ENCODE measurements around the gene ZDHHC24. TPM values are rescaled to one million over a fixed set of nuclear protein-coding genes. Genes with fewer than 3 reads are reported as not detected.

ZDHHC24 gene
- total RNA-seq, 1 experiment from 2014 or later: 19.4 TPM

GRCh38 chr11:66568124-66568916 is 22.5 kb upstream of the ZDHHC24 start, which contains the start of gene CTSF:
TSS of gene CTSF (minus strand) at chr11:66568606. CDS start at chr11:66568486, 120 bp downstream.
- Histone ChIP-seq H4K20me1 (ENCODE audit: insufficient read depth) (no peaks in the 10 kb centered on the region), H3K4me3 (peak within 1 kb of the TSS; percentile 56; the same call in 1 of the 2 replicates), H3K9me2 (ENCODE audit: insufficient read depth) (no peaks in the 10 kb centered on the region), H3K79me2 (ENCODE audit: low read depth) (no peaks in the 10 kb centered on the region), H3K4me1 (replicated peaks; ENCODE audit: insufficient read depth) (peaks cover 5% of the 10 kb centered on the region; the same call in 1 of the 2 replicates), H3K9me3 (ENCODE audit: insufficient read depth, low read depth) (no peaks in the 10 kb centered on the region), H3F3A (ENCODE audit: insufficient read depth, low read depth) (no peaks in the 10 kb centered on the region), H3K4me2 (peak within 1 kb of the TSS; percentile 66), H2AFZ (peak within 1 kb of the TSS; percentile 64), H3K27me3 (ENCODE audit: insufficient read depth, low read depth) (peaks cover 21% of the 10 kb centered on the region), H3K27ac (no peak within 1 kb of the TSS), H3K36me3 (ENCODE audit: low read depth) (no peaks in the 10 kb centered on the region)
- intact Hi-C loops (cut with micrococcal nuclease; ENCODE audit: unreplicated experiment): loop anchor here (2.0 kb wide), 1 partner anchor 22 kb away; the partner anchor contains the start of genes ACTN3 and ZDHHC24
- TF ChIP-seq EZH2 (IDR thresholded peaks at IDR 0.05; ENCODE audit: low read depth): no peak
- TF ChIP-seq CTCF (conservative IDR thresholded peaks at IDR 0.05): no peak
- CTCF ChIA-PET: no interaction called here
- no TSS peak for BruUV-seq (replicated peaks)
- POLR2A ChIA-PET (ENCODE audit: unreplicated experiment): interaction anchor here (0.5 to 0.9 kb wide), 4 partner anchors 22 to 279 kb away, joined by 3 to 9 read pairs (median 5); partner anchors contain the start of genes RBM14, YIF1A and ZDHHC24
- DNase-seq: peak; percentile 61 to 84

- H4K20me1 ChIP-seq (ENCODE audit: insufficient read depth): no peaks in the 10 kb centered on the region
- no peak overlapping the region for H3K27ac ChIP-seq
- no peaks in the 10 kb centered on the region for H3F3A ChIP-seq (ENCODE audit: insufficient read depth, low read depth)
- H3K9me2 ChIP-seq (ENCODE audit: insufficient read depth): no peaks in the 10 kb centered on the region
- peaks cover 5% of the 10 kb centered on the region; the same call in 1 of the 2 replicates for H3K4me1 ChIP-seq (replicated peaks; ENCODE audit: insufficient read depth)
- no peaks in the 10 kb centered on the region for H3K9me3 ChIP-seq (ENCODE audit: insufficient read depth, low read depth)
- TSS peak; percentile 21 for BruUV-seq (replicated peaks)
- no peaks in the 10 kb centered on the region for H3K79me2 ChIP-seq (ENCODE audit: low read depth)
- intact Hi-C loops (cut with micrococcal nuclease; ENCODE audit: unreplicated experiment): loop anchor here (2.0 kb wide), 1 partner anchor 21 kb away; the partner anchor contains the start of genes ACTN3 and ZDHHC24
- no peaks in the 10 kb centered on the region for H3K36me3 ChIP-seq (ENCODE audit: low read depth)
- ChIA-PET POLR2A (ENCODE audit: unreplicated experiment) (no interaction called here), CTCF (no interaction called here)
- peak overlapping the region; percentile 64; the same call in 1 of the 2 replicates for H2AFZ ChIP-seq
- TF ChIP-seq EZH2 (IDR thresholded peaks at IDR 0.05; ENCODE audit: low read depth) (no peak), CTCF (conservative IDR thresholded peaks at IDR 0.05) (no peak)
- peak overlapping the region; percentile 66 for H3K4me2 ChIP-seq
- DNase-seq: no peak
- peaks cover 16% of the 10 kb centered on the region for H3K27me3 ChIP-seq (ENCODE audit: insufficient read depth, low read depth)
- H3K4me3 ChIP-seq: peak overlapping the region; percentile 56; the same call in 1 of the 2 replicates
Observed at GRCh38 chr11:66567787-66568123, 21.9 kb upstream of the ZDHHC24 start.

GRCh38 chr11:66566221-66566620 is 20.4 kb upstream of the ZDHHC24 start:
- H3K4me2 ChIP-seq: no peak overlapping the region
- H3K9me3 ChIP-seq (ENCODE audit: insufficient read depth, low read depth): no peaks in the 10 kb centered on the region
- CTCF ChIA-PET: no interaction called here
- H3F3A ChIP-seq (ENCODE audit: insufficient read depth, low read depth): no peaks in the 10 kb centered on the region
- TF ChIP-seq CTCF (conservative IDR thresholded peaks at IDR 0.05): no peak
- no peak for TF ChIP-seq EZH2 (IDR thresholded peaks at IDR 0.05; ENCODE audit: low read depth)
- no peak overlapping the region for H2AFZ ChIP-seq
- H3K36me3 ChIP-seq (ENCODE audit: low read depth): no peaks in the 10 kb centered on the region
- peaks cover 15% of the 10 kb centered on the region; the same call in 1 of the 2 replicates for H3K27me3 ChIP-seq (ENCODE audit: insufficient read depth, low read depth)
- no peaks in the 10 kb centered on the region for H4K20me1 ChIP-seq (ENCODE audit: insufficient read depth)
- intact Hi-C loops (cut with micrococcal nuclease; ENCODE audit: unreplicated experiment): no loop called here
- no peaks in the 10 kb centered on the region for H3K79me2 ChIP-seq (ENCODE audit: low read depth)
- peaks cover 5% of the 10 kb centered on the region; the same call in 1 of the 2 replicates for H3K4me1 ChIP-seq (replicated peaks; ENCODE audit: insufficient read depth)
- H3K4me3 ChIP-seq: no peak overlapping the region
- no peaks in the 10 kb centered on the region for H3K9me2 ChIP-seq (ENCODE audit: insufficient read depth)
- no TSS peak for BruUV-seq (replicated peaks)
- no peak for DNase-seq
- H3K27ac ChIP-seq: no peak overlapping the region
- POLR2A ChIA-PET (ENCODE audit: unreplicated experiment): interaction anchor here (0.7 kb wide), 1 partner anchor 11 kb away, joined by 9 read pairs; no protein-coding TSS in a partner anchor
